Measurements from ENCODE around the gene PPP1R10. TPM values are rescaled to one million over a fixed set of nuclear protein-coding genes. Genes with fewer than 3 reads are reported as not detected.
"Not testable (repeated sequence)": the region's sequence is repeated elsewhere in the genome, so short reads cannot be mapped to it uniquely, and the experiment has no call there.

Gene PPP1R10
- total RNA-seq, 2 experiments from 2014 or later, result 140 to 151 TPM

- Mint-ChIP-seq H3K9me3 (no peaks in the 10 kb centered on the region), H3K36me3 (peaks cover 38% of the 10 kb centered on the region), H3K27ac (peak overlapping the region; percentile 58), H3K4me1 (peaks cover 24% of the 10 kb centered on the region), H3K4me3 (no peak overlapping the region), H3K27me3 (no peaks in the 10 kb centered on the region)
- DNase-seq (no peak), ATAC-seq (ENCODE audit: low read depth) (no peak)
- POLR2A ChIA-PET, result interaction anchor here (1.4 to 7.2 kb wide), 2 partner anchors 12 to 69 kb away, joined by 3 to 69 read pairs; no protein-coding TSS in a partner anchor
These were observed 15.0 kb downstream of the PPP1R10 start for GRCh38 chr6:30601815-30602641.

DNA sequence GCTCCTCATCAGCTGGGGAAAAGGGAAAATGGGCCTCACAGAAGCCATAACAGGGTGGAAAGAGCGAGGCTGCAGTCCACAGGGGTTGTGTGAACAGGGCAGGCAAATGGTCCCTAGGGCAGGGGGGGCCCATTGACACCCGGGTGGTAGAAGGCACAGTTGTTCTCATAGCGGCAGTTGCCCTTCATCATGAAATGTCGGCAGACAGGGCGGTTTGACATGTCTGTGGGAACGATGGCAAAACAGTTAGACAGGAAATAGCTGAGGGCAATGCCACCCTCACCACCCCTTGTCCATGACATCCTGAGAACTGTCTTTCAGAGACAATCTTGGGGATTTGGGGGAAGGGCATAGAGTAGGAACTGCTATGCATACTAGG lies 15.6 kb downstream of the PPP1R10 start:
- Mint-ChIP-seq H3K9me3 (no peaks in the 10 kb centered on the region), H3K4me3 (no peak overlapping the region), H3K36me3 (peaks cover 34% of the 10 kb centered on the region), H3K27me3 (no peaks in the 10 kb centered on the region), H3K4me1 (peaks cover 24% of the 10 kb centered on the region), H3K27ac (peak overlapping the region; percentile 58)
- POLR2A ChIA-PET, result interaction anchor here (1.4 to 7.2 kb wide), 4 partner anchors 9 to 69 kb away, joined by 3 to 69 read pairs (median 4); no protein-coding TSS in a partner anchor
- ATAC-seq (ENCODE audit: low read depth) (no peak), DNase-seq (no peak)

DNA sequence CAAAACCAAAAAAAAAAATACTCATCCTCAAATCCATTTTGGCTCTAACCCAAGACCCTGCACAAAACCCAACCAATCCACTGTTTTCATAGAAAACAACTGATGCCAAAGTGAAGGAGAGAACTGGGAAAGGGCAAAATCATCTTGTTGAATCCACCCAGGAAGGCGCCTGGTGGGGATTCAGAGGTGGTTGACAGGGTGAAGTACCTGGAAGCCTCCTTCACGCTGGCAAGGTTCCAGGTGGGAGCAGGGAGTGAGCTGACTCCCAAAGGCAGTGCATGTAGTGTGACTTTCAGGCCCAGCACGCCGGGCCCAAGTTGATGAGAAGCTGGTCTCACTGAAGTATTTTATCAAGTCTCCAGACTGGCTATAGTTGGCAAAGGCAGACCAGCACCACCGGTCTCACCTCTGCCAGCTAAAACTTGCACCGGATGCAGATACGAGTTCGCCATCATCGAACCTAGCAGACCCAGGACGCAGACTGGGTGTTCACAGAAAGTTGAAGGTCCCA lies 16.5 kb downstream of the PPP1R10 start:
- DNase-seq (no peak), ATAC-seq (ENCODE audit: low read depth) (no peak)
- H3K4me3 Mint-ChIP-seq, result no peak overlapping the region
- peaks cover 28% of the 10 kb centered on the region for H3K36me3 Mint-ChIP-seq
- H3K9me3 Mint-ChIP-seq, result no peaks in the 10 kb centered on the region
- no peak overlapping the region for H3K27ac Mint-ChIP-seq
- no peaks in the 10 kb centered on the region for H3K27me3 Mint-ChIP-seq
- POLR2A ChIA-PET, result interaction anchor here (0.7 to 7.2 kb wide), 6 partner anchors 8 to 110 kb away, joined by 3 to 69 read pairs (median 4); no protein-coding TSS in a partner anchor
- H3K4me1 Mint-ChIP-seq, result peaks cover 18% of the 10 kb centered on the region

- Mint-ChIP-seq H3K36me3 (peaks cover 24% of the 10 kb centered on the region), H3K27ac (no peak overlapping the region), H3K27me3 (no peaks in the 10 kb centered on the region), H3K4me1 (peaks cover 18% of the 10 kb centered on the region), H3K9me3 (no peaks in the 10 kb centered on the region), H3K4me3 (no peak overlapping the region)
- POLR2A ChIA-PET, result interaction anchor here (0.6 to 7.2 kb wide), 8 partner anchors 8 to 118 kb away, joined by 3 to 69 read pairs (median 4); no protein-coding TSS in a partner anchor
- no peak for DNase-seq
- no peak for ATAC-seq (ENCODE audit: low read depth)
These were observed 17.3 kb downstream of the PPP1R10 start for GRCh38 chr6:30599625-30600324.

DNA sequence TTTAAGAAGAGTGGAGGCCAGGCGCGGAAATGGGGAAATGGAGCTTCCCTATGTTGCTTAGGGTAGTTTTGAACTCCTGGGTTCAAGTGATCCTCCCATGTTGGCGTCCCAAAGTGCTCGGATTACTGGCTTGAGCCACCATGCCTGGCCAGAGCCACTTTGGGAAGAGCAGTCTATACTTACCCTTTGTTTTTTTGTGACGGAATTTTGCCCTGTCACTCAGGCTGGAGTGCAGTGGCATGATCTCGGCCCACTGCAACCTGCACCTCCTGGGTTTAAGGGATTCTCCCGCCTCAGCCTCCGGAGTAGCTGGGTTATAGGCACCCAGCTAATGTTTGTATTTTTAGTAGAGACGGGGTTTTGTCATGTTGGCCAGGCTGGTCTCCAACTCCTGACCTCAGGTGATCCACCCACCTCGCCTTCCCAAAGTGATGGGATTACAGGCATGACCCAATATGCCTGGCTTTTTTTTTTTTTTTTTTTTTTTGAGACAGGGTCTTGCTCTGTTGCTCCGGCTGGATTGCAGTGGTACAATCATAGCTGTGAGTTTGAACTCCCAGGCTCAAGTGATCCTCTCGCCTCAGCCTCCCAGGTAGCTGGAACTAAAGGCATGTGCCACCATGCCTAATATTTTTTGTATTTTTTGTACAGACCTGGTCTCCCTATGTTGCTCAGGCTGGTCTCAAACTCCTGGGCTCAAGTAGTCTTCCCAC lies 18.0 kb downstream of the PPP1R10 start:
- ATAC-seq (ENCODE audit: low read depth), result no peak
- Mint-ChIP-seq H3K9me3 (no peaks in the 10 kb centered on the region), H3K4me3 (no peak overlapping the region), H3K36me3 (peaks cover 20% of the 10 kb centered on the region), H3K4me1 (peaks cover 15% of the 10 kb centered on the region), H3K27me3 (no peaks in the 10 kb centered on the region), H3K27ac (no peak overlapping the region)
- POLR2A ChIA-PET, result interaction anchor here (0.6 to 7.2 kb wide), 10 partner anchors 8 to 145 kb away, joined by 3 to 69 read pairs (median 4); partner anchors contain the start of genes ATAT1 and IER3
- no peak for DNase-seq

DNA sequence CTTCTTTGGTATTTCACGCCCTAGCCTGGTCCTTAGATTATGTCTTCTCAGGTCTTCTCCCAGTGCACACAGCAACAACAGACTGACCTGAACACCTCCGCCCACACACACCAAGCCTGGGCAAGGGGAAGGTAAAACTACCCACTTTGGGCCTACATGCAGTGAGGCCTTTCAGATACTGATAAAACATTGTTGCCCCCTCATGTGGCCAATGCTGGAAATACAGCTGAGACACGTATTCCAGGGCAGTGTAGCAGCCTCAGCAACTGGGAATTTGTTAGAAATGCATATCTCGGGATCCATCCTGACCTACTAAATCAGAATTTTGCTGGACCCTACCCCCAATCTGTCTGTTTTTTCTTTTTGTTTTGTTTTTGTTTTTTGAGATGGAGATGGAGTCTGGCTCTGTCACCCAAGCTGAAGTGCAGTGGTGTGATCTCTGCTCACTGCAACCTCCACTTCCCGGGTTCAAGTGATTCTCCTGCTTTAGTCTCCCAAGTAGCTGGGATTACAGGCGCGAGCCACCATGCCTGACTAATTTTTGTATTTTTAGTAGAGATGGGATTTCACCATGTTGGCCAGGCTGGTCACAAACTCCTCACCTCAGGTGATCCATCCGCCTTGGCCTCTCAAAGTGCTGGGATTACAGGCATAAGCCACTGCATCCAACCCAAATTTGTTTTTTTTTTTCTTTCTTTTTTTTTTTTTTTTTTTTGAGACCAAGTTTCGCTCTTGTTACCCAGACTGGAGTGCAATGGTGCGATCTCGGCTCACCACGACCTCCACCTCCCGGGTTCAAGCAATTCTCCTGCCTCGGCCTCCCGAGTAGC lies 19.5 kb downstream of the PPP1R10 start:
- POLR2A ChIA-PET, result interaction anchor here (0.5 to 7.2 kb wide), 15 partner anchors 9 to 358 kb away, joined by 3 to 69 read pairs (median 4); partner anchors contain the start of genes ABCF1, GNL1 and PRR3
- H3K36me3 Mint-ChIP-seq, result peaks cover 12% of the 10 kb centered on the region
- not testable (repeated sequence) for H3K4me3 Mint-ChIP-seq, H3K27me3 Mint-ChIP-seq, H3K4me1 Mint-ChIP-seq, H3K27ac Mint-ChIP-seq, H3K9me3 Mint-ChIP-seq
- ATAC-seq (ENCODE audit: low read depth) (peak; percentile 86), DNase-seq (peak; percentile 71)

DNA sequence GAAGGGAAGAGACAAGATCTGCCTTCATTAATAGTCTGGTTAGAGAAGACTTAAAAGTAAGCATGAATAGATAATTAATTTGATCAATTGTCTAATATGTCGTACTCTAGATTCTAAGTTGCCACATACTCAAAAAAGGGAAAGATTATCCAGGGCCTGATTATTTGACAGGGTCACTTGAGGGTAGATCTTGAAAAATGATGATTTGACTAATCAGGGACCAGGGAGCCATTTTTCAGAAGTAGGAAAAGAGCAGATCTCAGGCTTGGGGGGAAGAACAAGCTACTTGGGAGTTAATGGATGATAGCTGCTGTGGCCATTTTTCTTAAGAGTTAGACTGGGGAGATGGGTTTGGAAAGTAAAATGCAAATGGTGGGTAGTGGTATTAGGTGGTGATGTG lies 24.8 kb downstream of the PPP1R10 start:
- no peak overlapping the region for H3K4me3 Mint-ChIP-seq
- no peaks in the 10 kb centered on the region for H3K9me3 Mint-ChIP-seq
- ATAC-seq (ENCODE audit: low read depth) (no peak), DNase-seq (no peak)
- peak overlapping the region; percentile 14 for H3K27ac Mint-ChIP-seq
- POLR2A ChIA-PET, result interaction anchor here (1.4 kb wide), 1 partner anchor 9 kb away, joined by 5 read pairs; no protein-coding TSS in a partner anchor
- H3K27me3 Mint-ChIP-seq, result no peaks in the 10 kb centered on the region
- H3K36me3 Mint-ChIP-seq, result peaks cover 31% of the 10 kb centered on the region
- peaks cover 12% of the 10 kb centered on the region for H3K4me1 Mint-ChIP-seq

DNA sequence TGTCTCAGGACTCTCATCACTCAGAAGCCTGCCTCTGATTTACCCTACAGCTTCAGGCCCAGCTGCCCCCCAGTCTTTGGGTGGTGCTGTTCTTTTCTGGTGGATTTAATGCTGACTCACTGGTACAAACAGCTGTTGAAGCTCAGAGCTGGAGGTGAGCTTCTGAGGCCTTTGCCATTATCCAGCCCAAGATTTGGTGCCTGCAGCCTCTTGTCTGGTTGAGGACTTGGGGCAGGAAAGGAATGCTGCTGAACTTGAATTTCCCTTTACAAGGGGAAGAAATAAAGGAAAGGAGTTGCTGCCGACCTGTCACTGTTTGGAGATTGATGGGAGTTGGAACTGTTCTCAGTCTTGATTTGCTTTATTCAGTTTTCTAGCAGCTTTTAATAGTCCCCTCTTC lies 26.0 kb downstream of the PPP1R10 start:
- H3K4me1 Mint-ChIP-seq, result peaks cover 11% of the 10 kb centered on the region
- no peaks in the 10 kb centered on the region for H3K9me3 Mint-ChIP-seq
- DNase-seq (no peak), ATAC-seq (ENCODE audit: low read depth) (no peak)
- POLR2A ChIA-PET, result interaction anchor here (0.6 to 0.7 kb wide), 2 partner anchors 8 to 109 kb away, joined by 3 to 9 read pairs; no protein-coding TSS in a partner anchor
- H3K4me3 Mint-ChIP-seq, result no peak overlapping the region
- peak overlapping the region; percentile 62 for H3K27ac Mint-ChIP-seq
- peaks cover 32% of the 10 kb centered on the region for H3K36me3 Mint-ChIP-seq
- no peaks in the 10 kb centered on the region for H3K27me3 Mint-ChIP-seq

DNA sequence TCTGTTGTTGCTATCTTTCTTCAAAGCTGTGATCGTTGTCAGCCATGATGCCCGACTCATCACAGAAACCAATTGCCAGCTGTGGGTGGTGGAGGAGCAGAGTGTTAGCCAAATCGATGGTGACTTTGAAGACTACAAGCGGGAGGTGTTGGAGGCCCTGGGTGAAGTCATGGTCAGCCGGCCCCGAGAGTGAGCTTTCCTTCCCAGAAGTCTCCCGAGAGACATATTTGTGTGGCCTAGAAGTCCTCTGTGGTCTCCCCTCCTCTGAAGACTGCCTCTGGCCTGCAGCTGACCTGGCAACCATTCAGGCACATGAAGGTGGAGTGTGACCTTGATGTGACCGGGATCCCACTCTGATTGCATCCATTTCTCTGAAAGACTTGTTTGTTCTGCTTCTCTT lies 26.5 kb downstream of the PPP1R10 start:
- POLR2A ChIA-PET, result interaction anchor here (0.7 kb wide), 1 partner anchor 10 kb away, joined by 3 read pairs; no protein-coding TSS in a partner anchor

GRCh38 chr6:30589754-30590358 lies 27.2 kb downstream of the PPP1R10 start:
- no peaks in the 10 kb centered on the region for H3K27me3 Mint-ChIP-seq
- POLR2A ChIA-PET, result interaction anchor here (0.7 to 1.7 kb wide), 2 partner anchors 11 to 23 kb away, joined by 3 read pairs; no protein-coding TSS in a partner anchor
- H3K4me1 Mint-ChIP-seq, result peaks cover 10% of the 10 kb centered on the region
- no peak overlapping the region for H3K4me3 Mint-ChIP-seq
- H3K36me3 Mint-ChIP-seq, result peaks cover 36% of the 10 kb centered on the region
- no peak for ATAC-seq (ENCODE audit: low read depth)
- no peaks in the 10 kb centered on the region for H3K9me3 Mint-ChIP-seq
- H3K27ac Mint-ChIP-seq, result no peak overlapping the region
- no peak for DNase-seq

More for the DNA sequence above, 26.5 kb downstream of the PPP1R10 start:
- Mint-ChIP-seq H3K36me3 (peaks cover 34% of the 10 kb centered on the region), H3K4me1 (peaks cover 11% of the 10 kb centered on the region), H3K4me3 (no peak overlapping the region), H3K9me3 (no peaks in the 10 kb centered on the region), H3K27me3 (no peaks in the 10 kb centered on the region), H3K27ac (peak overlapping the region; percentile 62)
- DNase-seq (no peak), ATAC-seq (ENCODE audit: low read depth) (no peak)

GRCh38 chr6:30583921-30584320 lies 33.1 kb downstream of the PPP1R10 start:
- H3K4me3 Mint-ChIP-seq, result no peak overlapping the region
- peaks cover 1% of the 10 kb centered on the region for H3K4me1 Mint-ChIP-seq
- ATAC-seq (ENCODE audit: low read depth) (no peak), DNase-seq (no peak)
- POLR2A ChIA-PET, result interaction anchor here (0.9 kb wide), 1 partner anchor 10 kb away, joined by 5 read pairs; no protein-coding TSS in a partner anchor
- H3K36me3 Mint-ChIP-seq, result peaks cover 44% of the 10 kb centered on the region
- H3K9me3 Mint-ChIP-seq, result no peaks in the 10 kb centered on the region
- no peaks in the 10 kb centered on the region for H3K27me3 Mint-ChIP-seq
- peak overlapping the region; percentile 55 for H3K27ac Mint-ChIP-seq

Measured in activated naive CD8-positive, alpha-beta T cell treated with anti-CD3 and anti-CD28 coated beads, Interleukin-2, amount 10 ng/mL, durations not matched to agents 7 days and 5 days (primary cell).